ENCODE results near the gene NEMP1.
A peak's percentile ranks its signal among the peaks of the same experiment; 100 is the strongest.

Gene NEMP1

GRCh38 chr12:57094208-57095160, 15.9 kb upstream of the NEMP1 start:
- DNase-seq (no peak), ATAC-seq (ENCODE audit: insufficient read depth, low read depth) (no peak)
- no peak overlapping the region for H2AFZ ChIP-seq (ENCODE audit: low read depth, low read length)
- no peak overlapping the region for H3K4me2 ChIP-seq (ENCODE audit: insufficient read depth, low read length)
- peaks cover 16% of the 10 kb centered on the region for H4K20me1 ChIP-seq (ENCODE audit: insufficient read depth, low read length)
- H3K27ac ChIP-seq (ENCODE audit: low read length): no peak overlapping the region
- H3K36me3 ChIP-seq (ENCODE audit: insufficient read depth, low read length): peaks cover 71% of the 10 kb centered on the region
- no peak overlapping the region for H3K9ac ChIP-seq (ENCODE audit: low read depth, low read length)
- H3K4me3 ChIP-seq (ENCODE audit: low read depth in 1 of 2, low read length in 2 of 2): no peak overlapping the region
- peaks cover 6% of the 10 kb centered on the region for H3K79me2 ChIP-seq (ENCODE audit: insufficient read depth, low read length)
- H3K9me3 ChIP-seq (ENCODE audit: insufficient read depth, low read length, severe bottlenecking): no peaks in the 10 kb centered on the region
- TF ChIP-seq EZH2 (IDR thresholded peaks at IDR 0.05; ENCODE audit: borderline replicate concordance, low read depth, low read length, severe bottlenecking): no peak
- H3K4me1 ChIP-seq (ENCODE audit: insufficient read depth, low read length): peaks cover 11% of the 10 kb centered on the region
- no peaks in the 10 kb centered on the region for H3K27me3 ChIP-seq (ENCODE audit: insufficient read depth, low read length, poor library complexity)

DNA sequence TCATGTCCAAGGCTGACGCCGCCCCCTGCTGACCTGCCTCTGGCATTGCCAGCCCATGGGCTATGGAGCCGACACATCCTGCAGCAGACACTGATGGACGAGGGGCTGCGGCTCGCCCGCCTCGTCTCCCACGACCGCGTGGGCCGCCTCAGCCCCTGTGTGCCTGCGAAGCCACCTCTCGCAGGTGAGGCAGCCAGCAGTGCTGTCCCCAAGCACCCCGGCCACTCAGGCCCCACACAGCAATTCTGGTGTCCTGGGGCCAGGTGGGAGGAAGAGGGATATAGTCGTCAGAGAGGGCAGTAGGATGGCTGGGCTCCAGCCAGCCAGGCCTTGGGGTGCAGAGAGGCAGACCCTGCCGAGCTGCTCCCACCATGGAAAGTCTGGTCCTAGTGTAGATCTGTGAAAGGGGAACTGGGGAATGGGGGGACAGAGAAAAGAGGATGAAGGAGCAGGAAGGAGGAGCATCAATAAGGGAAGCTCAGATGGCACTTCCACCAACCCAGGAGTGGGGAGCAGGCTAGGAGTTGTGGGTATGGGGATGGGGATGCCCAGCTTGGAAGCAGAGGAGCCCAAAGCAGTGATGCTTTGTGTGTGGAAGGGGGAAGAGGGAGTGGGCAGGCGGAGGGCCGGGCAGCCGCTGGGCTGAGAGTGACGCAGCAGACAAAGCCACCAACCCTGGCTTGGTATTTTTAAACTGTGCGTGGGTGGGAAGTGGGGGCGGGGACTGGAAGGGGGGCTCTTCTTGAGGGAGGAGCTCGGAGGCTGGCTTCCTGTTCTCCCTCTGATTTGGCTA, 15.0 kb upstream of the NEMP1 start:
- Histone ChIP-seq H3K36me3 (ENCODE audit: insufficient read depth, low read length) (peaks cover 62% of the 10 kb centered on the region), H3K4me3 (ENCODE audit: low read depth in 1 of 2, low read length in 2 of 2) (no peak overlapping the region), H3K79me2 (ENCODE audit: insufficient read depth, low read length) (peaks cover 11% of the 10 kb centered on the region), H4K20me1 (ENCODE audit: insufficient read depth, low read length) (peaks cover 16% of the 10 kb centered on the region), H3K27me3 (ENCODE audit: insufficient read depth, low read length, poor library complexity) (no peaks in the 10 kb centered on the region), H3K4me2 (ENCODE audit: insufficient read depth, low read length) (no peak overlapping the region), H3K27ac (ENCODE audit: low read length) (peak overlapping the region; percentile 36; the same call in 1 of the 2 replicates), H3K9me3 (ENCODE audit: insufficient read depth, low read length, severe bottlenecking) (no peaks in the 10 kb centered on the region), H3K4me1 (ENCODE audit: insufficient read depth, low read length) (peaks cover 16% of the 10 kb centered on the region), H2AFZ (ENCODE audit: low read depth, low read length) (no peak overlapping the region), H3K9ac (ENCODE audit: low read depth, low read length) (no peak overlapping the region)
- no peak for ATAC-seq (ENCODE audit: insufficient read depth, low read depth)
- TF ChIP-seq, protein P1, sequence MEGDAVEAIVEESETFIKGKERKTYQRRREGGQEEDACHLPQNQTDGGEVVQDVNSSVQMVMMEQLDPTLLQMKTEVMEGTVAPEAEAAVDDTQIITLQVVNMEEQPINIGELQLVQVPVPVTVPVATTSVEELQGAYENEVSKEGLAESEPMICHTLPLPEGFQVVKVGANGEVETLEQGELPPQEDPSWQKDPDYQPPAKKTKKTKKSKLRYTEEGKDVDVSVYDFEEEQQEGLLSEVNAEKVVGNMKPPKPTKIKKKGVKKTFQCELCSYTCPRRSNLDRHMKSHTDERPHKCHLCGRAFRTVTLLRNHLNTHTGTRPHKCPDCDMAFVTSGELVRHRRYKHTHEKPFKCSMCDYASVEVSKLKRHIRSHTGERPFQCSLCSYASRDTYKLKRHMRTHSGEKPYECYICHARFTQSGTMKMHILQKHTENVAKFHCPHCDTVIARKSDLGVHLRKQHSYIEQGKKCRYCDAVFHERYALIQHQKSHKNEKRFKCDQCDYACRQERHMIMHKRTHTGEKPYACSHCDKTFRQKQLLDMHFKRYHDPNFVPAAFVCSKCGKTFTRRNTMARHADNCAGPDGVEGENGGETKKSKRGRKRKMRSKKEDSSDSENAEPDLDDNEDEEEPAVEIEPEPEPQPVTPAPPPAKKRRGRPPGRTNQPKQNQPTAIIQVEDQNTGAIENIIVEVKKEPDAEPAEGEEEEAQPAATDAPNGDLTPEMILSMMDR (IDR thresholded peaks at IDR 0.05; ENCODE audit: borderline replicate concordance, extremely low read depth, low read length, poor library complexity, severe bottlenecking): peak; percentile 80
- no peak for TF ChIP-seq EZH2 (IDR thresholded peaks at IDR 0.05; ENCODE audit: borderline replicate concordance, low read depth, low read length, severe bottlenecking)
- peak; percentile 49 for DNase-seq

GRCh38 chr12:57092876-57093414, 14.4 kb upstream of the NEMP1 start:
- peaks cover 21% of the 10 kb centered on the region for H3K4me1 ChIP-seq (ENCODE audit: insufficient read depth, low read length)
- DNase-seq: no peak
- no peak overlapping the region for H3K9ac ChIP-seq (ENCODE audit: low read depth, low read length)
- peaks cover 11% of the 10 kb centered on the region for H3K79me2 ChIP-seq (ENCODE audit: insufficient read depth, low read length)
- no peak for ATAC-seq (ENCODE audit: insufficient read depth, low read depth)
- H3K36me3 ChIP-seq (ENCODE audit: insufficient read depth, low read length): peaks cover 60% of the 10 kb centered on the region
- no peaks in the 10 kb centered on the region for H3K9me3 ChIP-seq (ENCODE audit: insufficient read depth, low read length, severe bottlenecking)
- H3K27ac ChIP-seq (ENCODE audit: low read length): no peak overlapping the region
- no peak overlapping the region for H3K4me2 ChIP-seq (ENCODE audit: insufficient read depth, low read length)
- no peaks in the 10 kb centered on the region for H3K27me3 ChIP-seq (ENCODE audit: insufficient read depth, low read length, poor library complexity)
- peaks cover 16% of the 10 kb centered on the region for H4K20me1 ChIP-seq (ENCODE audit: insufficient read depth, low read length)
- H2AFZ ChIP-seq (ENCODE audit: low read depth, low read length): no peak overlapping the region
- no peak for TF ChIP-seq EZH2 (IDR thresholded peaks at IDR 0.05; ENCODE audit: borderline replicate concordance, low read depth, low read length, severe bottlenecking)
- TF ChIP-seq, protein P1 (IDR thresholded peaks at IDR 0.05; ENCODE audit: borderline replicate concordance, extremely low read depth, low read length, poor library complexity, severe bottlenecking): no peak
- no peak overlapping the region for H3K4me3 ChIP-seq (ENCODE audit: low read depth in 1 of 2, low read length in 2 of 2)

Measured in DND-41 (cell line).